Hematopoietic multipotent progenitor cell treated with erythropoietin and hydrocortisone succinate and interleukin-3 and kit ligand, for 6 days (in vitro differentiated cells): ENCODE results near the gene FAM107B.
A peak's percentile ranks its signal among the peaks of the same experiment; 100 is the strongest.
"Not testable (repeated sequence)": the region's sequence is repeated elsewhere in the genome, so short reads cannot be mapped to it uniquely, and the experiment has no call there.

Experiments
- DNase-seq: peaks from one replicate; pipeline ENCODE4 v3.0.0-alpha.2; 2015

The FAM107B gene

GRCh38 chr10:14774797-14775196 lies at the start of gene FAM107B:
Gene FAM107B, minus strand, starts transcription at chr10:14774897. Its CDS starts 234 bp downstream, at chr10:14774663.
- no peak for DNase-seq

- no peak for DNase-seq
Measured at GRCh38 chr10:14823966-14824365, 49.3 kb upstream of the FAM107B start.

GRCh38 chr10:14822879-14823755 lies 48.4 kb upstream of the FAM107B start:
- peak; percentile 69 for DNase-seq

- DNase-seq: no peak
Measured at GRCh38 chr10:14821635-14822375, 47.1 kb upstream of the FAM107B start.

- DNase-seq: no peak
Measured at GRCh38 chr10:14820775-14821154, 46.1 kb upstream of the FAM107B start.

- no peak for DNase-seq
Measured at GRCh38 chr10:14820010-14820774, 45.5 kb upstream of the FAM107B start.

GRCh38 chr10:14816717-14817116 lies 42.0 kb upstream of the FAM107B start:
- DNase-seq: not testable (repeated sequence)

GRCh38 chr10:14815681-14816080 lies 41.0 kb upstream of the FAM107B start:
- no peak for DNase-seq

GRCh38 chr10:14812271-14812670 lies 37.6 kb upstream of the FAM107B start:
- DNase-seq: no peak

GRCh38 chr10:14810969-14811953 lies 36.6 kb upstream of the FAM107B start:
- no peak for DNase-seq

- DNase-seq: no peak
Measured at GRCh38 chr10:14806318-14806717, 31.6 kb upstream of the FAM107B start.

- no peak for DNase-seq
Measured at GRCh38 chr10:14803827-14804226, 29.1 kb upstream of the FAM107B start.

- peak; percentile 8 for DNase-seq
Measured at GRCh38 chr10:14801723-14802122, 27.0 kb upstream of the FAM107B start.

- DNase-seq: no peak
Measured at GRCh38 chr10:14800397-14800796, 25.7 kb upstream of the FAM107B start.

GRCh38 chr10:14798636-14799035 lies 23.9 kb upstream of the FAM107B start:
- peak; percentile 5 for DNase-seq

GRCh38 chr10:14787938-14788337 lies 13.2 kb upstream of the FAM107B start:
- DNase-seq: no peak

GRCh38 chr10:14784459-14785055 lies 9.9 kb upstream of the FAM107B start:
- no peak for DNase-seq

- peak; percentile 17 for DNase-seq
Measured at GRCh38 chr10:14782691-14783363, 8.1 kb upstream of the FAM107B start.

- peak; percentile 25 for DNase-seq
Measured at GRCh38 chr10:14781763-14782162, 7.1 kb upstream of the FAM107B start.

GRCh38 chr10:14779001-14779651 lies 4.4 kb upstream of the FAM107B start:
- no peak for DNase-seq
